ENCODE results near the gene TPK1.
"Not testable (repeated sequence)": the region's sequence is repeated elsewhere in the genome, so short reads cannot be mapped to it uniquely, and the experiment has no call there.

TPK1 gene

DNA sequence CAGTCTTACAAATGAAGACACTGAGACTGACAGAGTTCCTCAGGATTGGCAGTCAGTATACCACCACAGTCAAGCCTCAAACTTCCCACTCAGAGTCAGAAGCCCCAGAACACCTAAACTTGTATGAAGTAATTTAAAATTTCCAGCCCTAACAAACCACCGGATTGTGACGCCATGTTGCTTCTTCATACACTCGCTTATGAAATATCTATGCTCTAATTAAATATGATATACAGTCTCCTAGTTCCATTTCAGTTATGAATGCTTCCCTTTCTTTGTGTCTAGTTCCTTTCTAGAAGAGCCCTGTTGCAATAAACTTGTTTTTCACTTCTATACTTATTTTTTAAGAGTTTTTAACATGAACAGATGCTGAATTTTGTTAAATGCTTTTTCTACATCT is 260.4 kb downstream of the TPK1 start:
- H3K4me3 Mint-ChIP-seq: no peak overlapping the region

DNA sequence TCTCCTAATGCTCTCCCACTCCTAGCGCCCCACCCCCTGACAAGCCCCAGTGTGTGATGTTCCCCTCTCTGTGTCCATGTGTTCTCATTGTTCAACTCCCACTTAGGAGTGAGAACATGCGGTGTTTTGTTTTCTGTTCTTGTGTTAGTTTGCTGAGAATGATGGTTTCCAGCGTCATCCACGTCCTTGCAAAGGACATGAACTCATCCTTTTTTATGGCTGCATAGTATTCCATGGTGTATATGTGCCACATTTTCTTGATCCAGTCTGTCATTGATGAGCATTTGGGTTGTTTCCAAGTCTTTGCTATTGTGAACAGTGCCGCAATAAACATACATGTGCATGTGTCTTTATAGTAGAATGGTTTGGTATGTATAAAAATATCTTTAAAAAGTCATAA is 261.1 kb downstream of the TPK1 start:
- not testable (repeated sequence) for H3K27me3 Mint-ChIP-seq; ATAC-seq (ENCODE audit: low read depth); DNase-seq (ENCODE audit: low spot score in 2 of 2); H3K27ac Mint-ChIP-seq; H3K4me1 Mint-ChIP-seq; H3K9me3 Mint-ChIP-seq; H3K4me3 Mint-ChIP-seq
- H3K36me3 Mint-ChIP-seq: peaks cover 17% of the 10 kb centered on the region

More for the DNA sequence above, 260.4 kb downstream of the TPK1 start:
- H3K36me3 Mint-ChIP-seq: peaks cover 17% of the 10 kb centered on the region
- no peaks in the 10 kb centered on the region for H3K4me1 Mint-ChIP-seq
- DNase-seq (ENCODE audit: low spot score in 2 of 2) (no peak), ATAC-seq (ENCODE audit: low read depth) (no peak)
- H3K9me3 Mint-ChIP-seq: peaks cover 7% of the 10 kb centered on the region
- H3K27ac Mint-ChIP-seq: no peak overlapping the region
- no peaks in the 10 kb centered on the region for H3K27me3 Mint-ChIP-seq

- no peak for ATAC-seq (ENCODE audit: low read depth)
- no peak overlapping the region for H3K4me3 Mint-ChIP-seq
- DNase-seq (ENCODE audit: low spot score in 2 of 2): no peak
- H3K4me1 Mint-ChIP-seq: peaks cover 2% of the 10 kb centered on the region
- peaks cover 28% of the 10 kb centered on the region for H3K36me3 Mint-ChIP-seq
- no peaks in the 10 kb centered on the region for H3K27me3 Mint-ChIP-seq
- peaks cover 7% of the 10 kb centered on the region for H3K9me3 Mint-ChIP-seq
- H3K27ac Mint-ChIP-seq: peak overlapping the region; percentile 50
Measured at GRCh38 chr7:144568233-144568632, 267.6 kb downstream of the TPK1 start.

GRCh38 chr7:144565586-144565985 is 270.3 kb downstream of the TPK1 start:
- peaks cover 7% of the 10 kb centered on the region for H3K9me3 Mint-ChIP-seq
- ATAC-seq (ENCODE audit: low read depth): no peak
- peaks cover 2% of the 10 kb centered on the region for H3K4me1 Mint-ChIP-seq
- no peak for DNase-seq (ENCODE audit: low spot score in 2 of 2)
- H3K27me3 Mint-ChIP-seq: no peaks in the 10 kb centered on the region
- no peak overlapping the region for H3K4me3 Mint-ChIP-seq
- H3K27ac Mint-ChIP-seq: no peak overlapping the region
- peaks cover 35% of the 10 kb centered on the region for H3K36me3 Mint-ChIP-seq

GRCh38 chr7:144549861-144550260 is 286.0 kb downstream of the TPK1 start:
- ATAC-seq (ENCODE audit: low read depth) (no peak), DNase-seq (ENCODE audit: low spot score in 2 of 2) (no peak)
- Mint-ChIP-seq H3K4me3 (no peak overlapping the region), H3K9me3 (no peaks in the 10 kb centered on the region), H3K4me1 (no peaks in the 10 kb centered on the region), H3K27ac (no peak overlapping the region), H3K27me3 (no peaks in the 10 kb centered on the region), H3K36me3 (peaks cover 29% of the 10 kb centered on the region)

GRCh38 chr7:144548556-144548955 is 287.3 kb downstream of the TPK1 start:
- Mint-ChIP-seq H3K4me1 (no peaks in the 10 kb centered on the region), H3K27ac (no peak overlapping the region), H3K27me3 (no peaks in the 10 kb centered on the region), H3K36me3 (peaks cover 34% of the 10 kb centered on the region), H3K9me3 (no peaks in the 10 kb centered on the region), H3K4me3 (no peak overlapping the region)
- ATAC-seq (ENCODE audit: low read depth) (no peak), DNase-seq (ENCODE audit: low spot score in 2 of 2) (no peak)

DNA sequence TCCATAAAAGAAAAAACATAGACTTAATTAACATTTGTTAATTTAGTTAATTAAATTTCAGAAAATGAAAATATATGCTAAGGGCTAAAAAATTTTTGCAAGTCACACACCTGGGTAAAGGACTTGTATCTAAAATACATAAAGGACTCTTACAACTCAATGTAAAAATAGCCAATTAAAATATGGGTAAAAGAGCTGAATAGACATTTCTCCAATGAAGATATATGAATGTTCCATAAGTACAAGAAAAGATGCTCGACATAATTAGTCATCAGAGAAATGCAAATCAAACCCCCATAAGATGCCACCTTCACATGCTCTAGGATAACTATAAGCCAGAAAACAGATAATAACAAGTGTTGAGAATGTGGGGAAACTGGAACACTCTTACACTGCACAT is 288.0 kb downstream of the TPK1 start:
- peaks cover 36% of the 10 kb centered on the region for H3K36me3 Mint-ChIP-seq
- no peak overlapping the region for H3K27ac Mint-ChIP-seq
- ATAC-seq (ENCODE audit: low read depth) (no peak), DNase-seq (ENCODE audit: low spot score in 2 of 2) (no peak)
- H3K9me3 Mint-ChIP-seq: no peaks in the 10 kb centered on the region
- no peaks in the 10 kb centered on the region for H3K27me3 Mint-ChIP-seq
- no peaks in the 10 kb centered on the region for H3K4me1 Mint-ChIP-seq
- H3K4me3 Mint-ChIP-seq: no peak overlapping the region

DNA sequence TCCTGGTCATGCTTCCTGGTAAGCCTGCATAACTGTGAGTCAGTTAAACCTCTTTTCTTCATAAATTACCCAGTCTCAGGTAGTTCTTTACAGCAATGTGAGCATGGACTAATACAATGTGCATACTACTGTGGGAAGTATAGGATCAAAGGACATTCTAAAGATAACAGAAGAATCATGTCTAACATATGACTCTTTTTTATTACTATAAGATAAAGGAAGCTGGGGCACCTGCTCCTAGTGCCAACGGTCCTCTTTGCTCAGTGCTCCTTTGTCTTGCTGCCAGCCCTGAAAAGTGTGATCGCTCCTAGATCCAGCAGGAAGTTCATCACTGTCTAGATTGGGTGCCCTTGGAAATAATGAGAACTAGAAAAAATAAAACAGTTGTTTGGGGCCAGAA is 289.1 kb downstream of the TPK1 start:
- DNase-seq (ENCODE audit: low spot score in 2 of 2): no peak
- Mint-ChIP-seq H3K27me3 (no peaks in the 10 kb centered on the region), H3K36me3 (peaks cover 42% of the 10 kb centered on the region), H3K4me1 (no peaks in the 10 kb centered on the region), H3K9me3 (no peaks in the 10 kb centered on the region), H3K4me3 (no peak overlapping the region), H3K27ac (no peak overlapping the region)
- no peak for ATAC-seq (ENCODE audit: low read depth)

DNA sequence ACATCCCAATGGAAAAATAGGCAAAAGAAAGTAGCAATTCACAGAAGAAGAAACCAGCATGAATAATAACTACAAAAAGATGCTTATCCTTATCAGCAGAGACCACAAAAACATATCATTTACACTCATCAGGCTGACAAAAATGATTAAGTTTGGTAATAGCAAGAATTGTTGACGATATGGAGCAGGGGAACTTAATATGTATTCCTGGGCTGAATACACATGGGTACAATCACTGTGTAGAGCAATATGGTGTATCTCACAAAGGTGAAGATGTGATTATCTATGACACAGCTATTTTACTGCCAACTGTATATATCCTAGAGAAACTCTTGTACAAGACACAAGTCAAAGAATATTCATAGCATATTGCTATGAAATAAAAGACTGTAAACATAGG is 290.5 kb downstream of the TPK1 start:
- ATAC-seq (ENCODE audit: low read depth): no peak
- Mint-ChIP-seq H3K4me1 (no peaks in the 10 kb centered on the region), H3K4me3 (no peak overlapping the region), H3K27ac (no peak overlapping the region), H3K9me3 (no peaks in the 10 kb centered on the region), H3K36me3 (peaks cover 42% of the 10 kb centered on the region), H3K27me3 (no peaks in the 10 kb centered on the region)
- DNase-seq (ENCODE audit: low spot score in 2 of 2): no peak

DNA sequence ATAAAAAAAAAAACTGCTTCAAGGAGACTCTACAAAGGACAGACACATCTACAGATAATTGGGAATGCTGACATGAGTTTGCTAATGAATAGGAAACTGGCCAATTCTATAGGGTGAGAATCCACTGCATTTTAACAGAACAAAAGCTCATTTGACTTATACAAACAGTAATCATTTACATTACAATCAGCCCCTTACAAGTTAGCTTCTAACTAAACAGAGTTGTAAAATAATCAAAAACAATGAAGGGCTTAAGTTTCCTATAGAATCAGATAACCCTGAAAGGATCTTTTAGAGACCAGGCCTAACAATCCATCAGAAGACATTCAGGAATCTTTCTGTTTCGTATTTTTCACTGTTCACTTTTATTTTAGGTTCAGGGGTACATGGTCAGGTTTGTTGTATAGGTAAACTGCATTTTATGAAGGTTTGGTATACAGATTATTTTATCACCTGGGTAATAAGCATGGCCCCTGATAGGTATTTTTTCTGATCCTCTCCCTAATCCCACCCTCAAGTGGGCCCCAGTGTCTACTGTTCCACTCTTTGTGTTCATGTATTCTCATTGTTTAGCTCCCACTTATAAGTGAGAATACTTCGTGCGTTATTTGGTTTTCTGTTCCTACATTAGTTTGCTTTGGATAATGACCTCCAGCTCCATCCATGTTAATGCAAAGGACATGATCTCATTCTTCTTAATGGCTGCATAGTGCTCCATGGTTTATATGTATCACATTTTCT is 301.0 kb downstream of the TPK1 start:
- ATAC-seq (ENCODE audit: low read depth): no peak
- peaks cover 3% of the 10 kb centered on the region for H3K9me3 Mint-ChIP-seq
- H3K4me3 Mint-ChIP-seq: no peak overlapping the region
- H3K4me1 Mint-ChIP-seq: no peaks in the 10 kb centered on the region
- DNase-seq (ENCODE audit: low spot score in 2 of 2): no peak
- H3K27ac Mint-ChIP-seq: no peak overlapping the region
- H3K36me3 Mint-ChIP-seq: peaks cover 40% of the 10 kb centered on the region
- H3K27me3 Mint-ChIP-seq: no peaks in the 10 kb centered on the region

- Mint-ChIP-seq H3K27ac (no peak overlapping the region), H3K36me3 (peaks cover 39% of the 10 kb centered on the region), H3K4me1 (no peaks in the 10 kb centered on the region), H3K9me3 (peaks cover 3% of the 10 kb centered on the region), H3K27me3 (no peaks in the 10 kb centered on the region), H3K4me3 (no peak overlapping the region)
- DNase-seq (ENCODE audit: low spot score in 2 of 2) (no peak), ATAC-seq (ENCODE audit: low read depth) (no peak)
Measured at GRCh38 chr7:144534196-144534595, 301.7 kb downstream of the TPK1 start.

DNA sequence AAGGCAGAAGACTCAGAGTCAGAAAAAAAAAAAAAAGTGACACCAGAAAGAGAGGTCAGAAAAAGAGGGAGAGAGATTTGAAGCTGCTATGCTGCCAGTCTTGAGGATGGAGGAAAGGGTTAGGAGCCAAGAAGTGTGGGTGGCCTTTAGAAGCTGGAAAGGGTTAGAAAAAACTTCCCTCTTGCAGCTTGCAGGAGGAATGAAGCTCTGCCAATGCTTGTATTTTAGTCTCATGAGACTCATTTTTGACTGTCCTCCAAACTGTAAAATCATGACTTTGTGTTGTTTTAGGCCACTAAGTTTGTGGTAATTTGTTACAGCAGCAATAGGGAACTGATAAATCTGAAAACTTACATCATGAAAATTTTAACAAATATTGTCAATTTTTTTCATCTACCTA is 304.7 kb downstream of the TPK1 start:
- peaks cover 44% of the 10 kb centered on the region for H3K36me3 Mint-ChIP-seq
- no peak overlapping the region for H3K4me3 Mint-ChIP-seq
- peaks cover 3% of the 10 kb centered on the region for H3K9me3 Mint-ChIP-seq
- H3K27me3 Mint-ChIP-seq: no peaks in the 10 kb centered on the region
- no peak for DNase-seq (ENCODE audit: low spot score in 2 of 2)
- H3K4me1 Mint-ChIP-seq: no peaks in the 10 kb centered on the region
- H3K27ac Mint-ChIP-seq: no peak overlapping the region
- ATAC-seq (ENCODE audit: low read depth): no peak

DNA sequence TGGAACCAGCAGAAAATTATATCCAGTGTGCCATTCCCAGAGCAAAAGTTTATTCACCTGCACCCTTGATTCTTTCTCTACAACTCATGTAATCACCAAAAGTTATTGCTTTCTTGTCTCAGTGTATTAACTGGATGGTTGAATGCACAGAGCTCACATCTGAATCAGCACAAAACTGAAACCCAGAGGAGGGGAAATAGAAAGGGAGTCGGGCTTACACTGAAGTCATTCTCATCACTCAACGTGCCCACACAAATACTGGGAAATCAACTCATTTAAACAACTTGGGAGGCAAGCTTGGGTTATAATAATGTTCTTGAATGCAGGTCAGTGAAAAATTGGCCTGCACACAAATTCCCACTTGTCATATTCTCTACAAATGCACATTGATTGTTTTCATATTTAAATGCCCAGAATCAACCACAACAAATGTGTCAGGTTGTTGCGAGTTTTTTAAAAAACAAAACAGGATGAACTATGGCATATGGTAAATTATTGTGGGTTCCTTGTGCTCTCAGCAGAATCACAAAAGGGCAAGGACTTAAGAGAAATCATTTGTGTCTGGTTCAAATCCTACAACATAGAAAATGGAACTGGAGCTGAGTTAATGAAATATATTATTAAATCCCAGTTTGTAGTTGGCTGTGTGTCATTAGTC is 306.5 kb downstream of the TPK1 start:
- Mint-ChIP-seq H3K9me3 (no peaks in the 10 kb centered on the region), H3K4me1 (no peaks in the 10 kb centered on the region), H3K4me3 (no peak overlapping the region), H3K27me3 (no peaks in the 10 kb centered on the region), H3K36me3 (peaks cover 34% of the 10 kb centered on the region), H3K27ac (no peak overlapping the region)
- DNase-seq (ENCODE audit: low spot score in 2 of 2) (no peak), ATAC-seq (ENCODE audit: low read depth) (no peak)

- Mint-ChIP-seq H3K4me3 (no peak overlapping the region), H3K36me3 (peaks cover 36% of the 10 kb centered on the region), H3K27ac (no peak overlapping the region), H3K9me3 (no peaks in the 10 kb centered on the region), H3K4me1 (no peaks in the 10 kb centered on the region), H3K27me3 (no peaks in the 10 kb centered on the region)
- DNase-seq (ENCODE audit: low spot score in 2 of 2) (no peak), ATAC-seq (ENCODE audit: low read depth) (no peak)
Measured at GRCh38 chr7:144528536-144529045, 307.3 kb downstream of the TPK1 start.

DNA sequence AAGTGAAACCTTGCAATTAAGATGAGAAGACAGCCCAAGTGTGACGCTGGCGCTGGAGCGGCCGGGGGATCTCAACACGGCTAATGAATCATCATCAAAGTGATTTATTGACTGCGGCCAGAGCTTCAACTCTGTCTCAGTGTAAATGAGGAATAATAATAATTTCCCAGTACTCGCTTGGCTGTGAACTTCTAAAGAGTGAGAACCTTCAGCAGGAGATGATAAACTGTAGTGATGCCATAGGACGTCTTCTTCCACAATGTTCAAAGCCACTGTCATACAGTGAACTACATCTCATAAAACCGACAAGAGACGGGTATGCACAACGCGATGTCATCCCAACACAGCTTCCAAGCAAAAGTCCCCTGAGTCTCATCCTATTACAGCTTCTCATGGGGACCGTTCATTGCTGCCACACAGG is 308.8 kb downstream of the TPK1 start:
- Mint-ChIP-seq H3K27ac (no peak overlapping the region), H3K27me3 (no peaks in the 10 kb centered on the region), H3K36me3 (peaks cover 29% of the 10 kb centered on the region), H3K4me1 (no peaks in the 10 kb centered on the region), H3K4me3 (no peak overlapping the region), H3K9me3 (no peaks in the 10 kb centered on the region)
- DNase-seq (ENCODE audit: low spot score in 2 of 2) (no peak), ATAC-seq (ENCODE audit: low read depth) (no peak)
